Middle frontal gyrus (tissue), 1 donor: ENCODE data around the gene NIT2.

Experiments
- DNase-seq: peaks from one replicate; pipeline ENCODE4 v3.0.0-alpha.2; 2015; ENCODE audit warnings: low spot score; ENCODE audit errors: extremely low spot score

Gene NIT2

GRCh38 chr3:100395679-100396431 lies 61.3 kb downstream of the NIT2 start:
- no peak for DNase-seq

- DNase-seq, result no peak
Observed at GRCh38 chr3:100396967-100397366, 62.4 kb downstream of the NIT2 start.

- DNase-seq, result no peak
Observed at GRCh38 chr3:100399341-100400071, 64.9 kb downstream of the NIT2 start.

- DNase-seq, result no peak
Observed at GRCh38 chr3:100400419-100400779, 65.8 kb downstream of the NIT2 start.

- peak; percentile 89 for DNase-seq
Observed at GRCh38 chr3:100400780-100401673, 66.5 kb downstream of the NIT2 start, which contains the start of the genes LNP1 and TOMM70. TSS of gene LNP1 (plus strand) at chr3:100401539. CDS start at chr3:100429730, 28,191 bp downstream. TSS of gene TOMM70 (minus strand) at chr3:100401089. CDS start at chr3:100400949, 140 bp downstream.

- DNase-seq, result no peak
Observed at GRCh38 chr3:100401674-100402041, 67.1 kb downstream of the NIT2 start.

GRCh38 chr3:100402256-100402655 lies 67.7 kb downstream of the NIT2 start:
- no peak for DNase-seq

GRCh38 chr3:100402891-100403290 lies 68.3 kb downstream of the NIT2 start:
- no peak for DNase-seq

GRCh38 chr3:100403362-100404249 lies 69.0 kb downstream of the NIT2 start:
- no peak for DNase-seq

- DNase-seq, result no peak
Observed at GRCh38 chr3:100404250-100404548, 69.6 kb downstream of the NIT2 start.

GRCh38 chr3:100407164-100407563 lies 72.6 kb downstream of the NIT2 start:
- DNase-seq, result no peak

- no peak for DNase-seq
Observed at GRCh38 chr3:100407977-100408532, 73.5 kb downstream of the NIT2 start.
